ENCODE results near the gene GRB2. TPM values are rescaled to one million over a fixed set of nuclear protein-coding genes. Genes with fewer than 3 reads are reported as not detected.
A peak's percentile ranks its signal among the peaks of the same experiment; 100 is the strongest.

The GRB2 gene
- total RNA-seq, 1 experiment from 2014 or later = 101 TPM

GRCh38 chr17:75361344-75361743 is 44.1 kb downstream of the GRB2 start:
- Histone ChIP-seq H3K36me3 (ENCODE audit: insufficient read depth, low read length, poor library complexity, severe bottlenecking) (no peaks in the 10 kb centered on the region), H3K9me3 (ENCODE audit: low read depth, low read length, poor library complexity, severe bottlenecking) (no peaks in the 10 kb centered on the region), H3K4me1 (ENCODE audit: insufficient read depth, low read length, poor library complexity, severe bottlenecking) (peaks cover 43% of the 10 kb centered on the region), H3K27me3 (replicated peaks; ENCODE audit: insufficient read depth, low read depth, low read length, poor library complexity) (no peaks in the 10 kb centered on the region), H3K27ac (ENCODE audit: low read depth, low read length, poor library complexity, severe bottlenecking) (peak overlapping the region; percentile 66), H3K4me3 (ENCODE audit: low read depth, low read length, poor library complexity, severe bottlenecking) (no peak overlapping the region)
- intact Hi-C loops (cut with micrococcal nuclease; ENCODE audit: unreplicated experiment) = no loop called here
- no TSS peak for BruUV-seq (replicated peaks)
- ChIA-PET CTCF (no interaction called here), POLR2A (ENCODE audit: low non-redundant PET) (no interaction called here)
- TF ChIP-seq CTCF (conservative IDR thresholded peaks at IDR 0.05; ENCODE audit: low read depth, low read length) (no peak), EZH2 (IDR thresholded peaks at IDR 0.05; ENCODE audit: borderline replicate concordance, low read depth, low read length, poor library complexity, severe bottlenecking) (no peak)
- peak; percentile 57 for DNase-seq (ENCODE audit: low spot score)

- H3K4me1 ChIP-seq (ENCODE audit: insufficient read depth, low read length, poor library complexity, severe bottlenecking) = peaks cover 19% of the 10 kb centered on the region
- no TSS peak for BruUV-seq (replicated peaks)
- ChIA-PET POLR2A (ENCODE audit: low non-redundant PET) (no interaction called here), CTCF (interaction anchor here (0.6 kb wide), 1 partner anchor 33 kb away, joined by 4 read pairs; no protein-coding TSS in a partner anchor)
- no peak for DNase-seq (ENCODE audit: low spot score)
- TF ChIP-seq CTCF (conservative IDR thresholded peaks at IDR 0.05; ENCODE audit: low read depth, low read length) = no peak
- TF ChIP-seq EZH2 (IDR thresholded peaks at IDR 0.05; ENCODE audit: borderline replicate concordance, low read depth, low read length, poor library complexity, severe bottlenecking) = no peak
- peaks cover 5% of the 10 kb centered on the region for H3K9me3 ChIP-seq (ENCODE audit: low read depth, low read length, poor library complexity, severe bottlenecking)
- H3K27me3 ChIP-seq (replicated peaks; ENCODE audit: insufficient read depth, low read depth, low read length, poor library complexity) = no peaks in the 10 kb centered on the region
- H3K36me3 ChIP-seq (ENCODE audit: insufficient read depth, low read length, poor library complexity, severe bottlenecking) = no peaks in the 10 kb centered on the region
- no peak overlapping the region for H3K4me3 ChIP-seq (ENCODE audit: low read depth, low read length, poor library complexity, severe bottlenecking)
- intact Hi-C loops (cut with micrococcal nuclease; ENCODE audit: unreplicated experiment) = no loop called here
- H3K27ac ChIP-seq (ENCODE audit: low read depth, low read length, poor library complexity, severe bottlenecking) = no peak overlapping the region
Measured at GRCh38 chr17:75356260-75356937, 49.1 kb downstream of the GRB2 start.

GRCh38 chr17:75353176-75353575 is 52.3 kb downstream of the GRB2 start:
- Histone ChIP-seq H3K9me3 (ENCODE audit: low read depth, low read length, poor library complexity, severe bottlenecking) (peaks cover 5% of the 10 kb centered on the region), H3K4me1 (ENCODE audit: insufficient read depth, low read length, poor library complexity, severe bottlenecking) (peaks cover 6% of the 10 kb centered on the region), H3K36me3 (ENCODE audit: insufficient read depth, low read length, poor library complexity, severe bottlenecking) (no peaks in the 10 kb centered on the region), H3K27ac (ENCODE audit: low read depth, low read length, poor library complexity, severe bottlenecking) (no peak overlapping the region), H3K27me3 (replicated peaks; ENCODE audit: insufficient read depth, low read depth, low read length, poor library complexity) (no peaks in the 10 kb centered on the region), H3K4me3 (ENCODE audit: low read depth, low read length, poor library complexity, severe bottlenecking) (no peak overlapping the region)
- intact Hi-C loops (cut with micrococcal nuclease; ENCODE audit: unreplicated experiment) = no loop called here
- BruUV-seq (replicated peaks) = no TSS peak
- TF ChIP-seq CTCF (conservative IDR thresholded peaks at IDR 0.05; ENCODE audit: low read depth, low read length) = no peak
- no peak for TF ChIP-seq EZH2 (IDR thresholded peaks at IDR 0.05; ENCODE audit: borderline replicate concordance, low read depth, low read length, poor library complexity, severe bottlenecking)
- DNase-seq (ENCODE audit: low spot score) = no peak
- ChIA-PET POLR2A (ENCODE audit: low non-redundant PET) (no interaction called here), CTCF (no interaction called here)

Measured in A673 (cell line).